Upper lobe of left lung (tissue), 4 donors: ENCODE measurements around the gene ADAMTS4.
A peak's percentile ranks its signal among the peaks of the same experiment; 100 is the strongest.

Experiments used
- CTCF ChIP-seq, 6 experiments: fragments of 450-650 bp in 4 of 6; fragments of 200-600 bp in 2 of 6; sonication (generic) in 2 of 6; IDR thresholded peaks; one replicate each; pipeline ENCODE4 v1.5.1; 2016 to 2019; ENCODE audit warnings: antibody characterized with exemption in 6 of 6
- POLR2A ChIP-seq, 4 donors: fragments of 450-650 bp; IDR thresholded peaks; one replicate each; pipeline ENCODE4 v1.5.1; 2016 to 2017; ENCODE audit warnings: antibody characterized with exemption in 4 of 4, mild to moderate bottlenecking in 2 of 4

- TF ChIP-seq CTCF (IDR thresholded peaks at IDR 0.05), result no peak
- TF ChIP-seq POLR2A (IDR thresholded peaks at IDR 0.05), result peak in 3 of 4 donors; percentile 17 to 89 (median 31)
Measured at GRCh38 chr1:161216945-161217712, 18.3 kb upstream of the ADAMTS4 start.
